K562 (cell line): Measurements from ENCODE around the gene SPEF1. TPM values are rescaled to one million over a fixed set of nuclear protein-coding genes. Genes with fewer than 3 reads are reported as not detected.

ENCODE experiments used
- CBX8 ChIP-seq: fragments of 200-600 bp; sonication (generic); IDR thresholded peaks from 2 replicates; pipeline ENCODE4 v1.6.1; 2012; ENCODE audit warnings: borderline replicate concordance, mixed run types, low read depth, mild to moderate bottlenecking, moderate library complexity, mixed read lengths, low read length, control low read depth, inconsistent platforms; ENCODE audit not compliant: poor library complexity, severe bottlenecking; ENCODE audit errors: extremely low read depth
- ETV5 ChIP-seq: sonication (generic); formaldehyde crosslinking; IDR thresholded peaks from 2 replicates; pipeline ENCODE4 v1.4.0; 2020; ENCODE audit warnings: low read depth, mild to moderate bottlenecking, missing genetic modification reagents
- MBD1 ChIP-seq: fragments of 250-450 bp; sonication (Bioruptor Pico); IDR thresholded peaks from 2 replicates; pipeline ENCODE4 v1.8.0; 2022; ENCODE audit warnings: inconsistent platforms
- MEF2D ChIP-seq: conservative IDR thresholded peaks from 2 replicates; pipeline ENCODE4 v1.6.1; 2016; ENCODE audit warnings: low read depth, missing genetic modification characterization, missing compliant biosample characterization
- MXD1 ChIP-seq: fragments of 250-450 bp; sonication (Bioruptor Pico); IDR thresholded peaks from 2 replicates; pipeline ENCODE4 v1.8.0; 2021; ENCODE audit warnings: borderline replicate concordance, mild to moderate bottlenecking, moderate library complexity; ENCODE audit not compliant: poor library complexity, severe bottlenecking
- PRPF4 ChIP-seq: fragments of 200-400 bp; formaldehyde crosslinking; IDR thresholded peaks from one replicate; pipeline ENCODE4 v1.6.1; 2017; ENCODE audit warnings: low read length, low read depth, mild to moderate bottlenecking; ENCODE audit not compliant: insufficient read depth, poor library complexity, severe bottlenecking
- PYGO2 ChIP-seq: fragments of 450-650 bp; IDR thresholded peaks from 2 replicates; pipeline ENCODE4 v1.6.1; 2016; ENCODE audit warnings: mild to moderate bottlenecking, missing genetic modification characterization, moderate library complexity, missing compliant biosample characterization
- REST ChIP-seq, 2 experiments: fragments of 450-650 bp; formaldehyde crosslinking in 1 of 2; IDR thresholded peaks; 2 replicates each; pipeline versions ENCODE4 v1.4.0 to v1.6.1; 2014 to 2020; ENCODE audit warnings: mild to moderate bottlenecking in 2 of 2, borderline replicate concordance in 1 of 2, low read depth in 1 of 2
- ZBTB49 ChIP-seq: sonication (generic); formaldehyde crosslinking; IDR thresholded peaks from 2 replicates; pipeline ENCODE4 v1.8.0; 2022; ENCODE audit warnings: missing genetic modification reagents, mild to moderate bottlenecking, borderline replicate concordance
- ZNF121 ChIP-seq: sonication (generic); formaldehyde crosslinking; conservative IDR thresholded peaks from 2 replicates; pipeline ENCODE4 v1.8.0; 2022; ENCODE audit warnings: missing genetic modification reagents
- ZNF699 ChIP-seq: fragments of 250-450 bp; sonication (Bioruptor Pico); IDR thresholded peaks from 2 replicates; pipeline ENCODE4 v1.8.0; 2021; ENCODE audit warnings: mild to moderate bottlenecking, moderate library complexity; ENCODE audit not compliant: insufficient replicate concordance
- polyA plus RNA-seq, 8 experiments: library from polyadenylated mRNA; depleted of rRNA in 4 of 8; stranded (reverse) in 5 of 8; unstranded in 3 of 8; fragments of >200 nt; fragmentation: Nextera tagmentation in 2 of 8; fragmentation: Illumina TruSeq in 1 of 8; extraction: Ambion mirVana in 2 of 8; extraction: Trizol in 1 of 8; gene quantifications; 2 replicates each; pipeline versions ENCODE4 v1.2.1 to v1.2.3, GENCODE V29; 2011 to 2014; ENCODE audit warnings: inconsistent platforms in 1 of 8, missing spikeins in 1 of 8
- total RNA-seq, 7 experiments: library from RNA; depleted of rRNA in 6 of 7; stranded (reverse); fragments of >200 nt in 6 of 7; fragmentation: Illumina TruSeq in 2 of 7; extraction: Trizol in 2 of 7; gene quantifications; 2 replicates each; pipeline versions ENCODE4 v1.2.1 to v1.2.3, GENCODE V29; 2011 to 2021; ENCODE audit warnings: low replicate concordance in 1 of 7

The SPEF1 gene
- total and polyA plus RNA-seq, 9 of the 15 experiments (the other 6 are each of a cell fraction or from before 2014, with no cell fraction given): not detected

- TF ChIP-seq REST (IDR thresholded peaks at IDR 0.05; ENCODE audit: borderline replicate concordance) (peak; percentile 25; the same call in 1 of the 2 replicates), REST (CRISPR knock-in tag; IDR thresholded peaks at IDR 0.05; ENCODE audit: low read depth) (no peak), PYGO2 (no peak), MXD1 (CRISPR knock-in tag) (no peak), MEF2D (no peak), MBD1 (CRISPR knock-in tag) (no peak), ETV5 (peak; percentile 46), PRPF4 (no peak), CBX8 (no peak), ZNF699 (CRISPR knock-in tag) (no peak), ZNF121 (CRISPR knock-in tag) (no peak), ZBTB49 (no peak)
Observed at GRCh38 chr20:3768342-3769130, 12.7 kb downstream of the SPEF1 start (continued).
